ENCODE data around the gene ANKRD13C. TPM values are rescaled to one million over a fixed set of nuclear protein-coding genes. Genes with fewer than 3 reads are reported as not detected.

ANKRD13C gene
- total and polyA plus RNA-seq, 2 donors (not counting 1 experiment from before 2014, with no cell fraction given): 19.4 to 30.2 TPM

DNA sequence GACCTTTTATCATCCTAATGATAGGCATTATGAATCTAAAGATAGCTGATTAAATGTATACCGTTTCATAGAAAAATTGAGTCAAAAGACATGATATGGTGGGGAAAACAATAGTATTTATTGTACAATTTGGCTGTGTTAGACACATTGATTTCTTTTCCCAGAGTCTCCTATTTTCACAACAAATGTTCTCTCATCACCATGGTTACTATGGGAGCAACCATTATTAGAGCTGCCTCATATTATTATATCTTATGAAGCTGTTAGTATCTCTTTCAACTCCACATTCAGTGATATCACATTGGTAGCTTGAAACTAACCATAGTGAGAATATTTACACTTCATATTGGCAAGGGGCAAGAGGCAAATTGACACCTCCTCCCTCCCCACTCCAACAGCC lies 45.8 kb upstream of the ANKRD13C start:
- H3K36me3 ChIP-seq (ENCODE audit: control insufficient read depth, insufficient read depth, low read length): no peaks in the 10 kb centered on the region
- no peaks in the 10 kb centered on the region for H3K27me3 ChIP-seq (ENCODE audit: control insufficient read depth, insufficient read depth, low read length)
- H3K4me1 ChIP-seq (ENCODE audit: control insufficient read depth, extremely low read depth, insufficient read depth, low read length): no peaks in the 10 kb centered on the region
- no peaks in the 10 kb centered on the region for H3K9me3 ChIP-seq (ENCODE audit: control insufficient read depth, insufficient read depth, low read depth, low read length)
- TF ChIP-seq, protein P1, sequence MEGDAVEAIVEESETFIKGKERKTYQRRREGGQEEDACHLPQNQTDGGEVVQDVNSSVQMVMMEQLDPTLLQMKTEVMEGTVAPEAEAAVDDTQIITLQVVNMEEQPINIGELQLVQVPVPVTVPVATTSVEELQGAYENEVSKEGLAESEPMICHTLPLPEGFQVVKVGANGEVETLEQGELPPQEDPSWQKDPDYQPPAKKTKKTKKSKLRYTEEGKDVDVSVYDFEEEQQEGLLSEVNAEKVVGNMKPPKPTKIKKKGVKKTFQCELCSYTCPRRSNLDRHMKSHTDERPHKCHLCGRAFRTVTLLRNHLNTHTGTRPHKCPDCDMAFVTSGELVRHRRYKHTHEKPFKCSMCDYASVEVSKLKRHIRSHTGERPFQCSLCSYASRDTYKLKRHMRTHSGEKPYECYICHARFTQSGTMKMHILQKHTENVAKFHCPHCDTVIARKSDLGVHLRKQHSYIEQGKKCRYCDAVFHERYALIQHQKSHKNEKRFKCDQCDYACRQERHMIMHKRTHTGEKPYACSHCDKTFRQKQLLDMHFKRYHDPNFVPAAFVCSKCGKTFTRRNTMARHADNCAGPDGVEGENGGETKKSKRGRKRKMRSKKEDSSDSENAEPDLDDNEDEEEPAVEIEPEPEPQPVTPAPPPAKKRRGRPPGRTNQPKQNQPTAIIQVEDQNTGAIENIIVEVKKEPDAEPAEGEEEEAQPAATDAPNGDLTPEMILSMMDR (conservative IDR thresholded peaks at IDR 0.05 in 1 of 2, IDR thresholded peaks at IDR 0.05 in 1 of 2; ENCODE audit: low read depth in 1 of 2, low read length in 2 of 2): no peak
- no peak for TF ChIP-seq EZH2 (IDR thresholded peaks at IDR 0.05; ENCODE audit: low read length, missing control alignments)
- no peak overlapping the region for H3K4me2 ChIP-seq (ENCODE audit: extremely low read depth, insufficient read depth, low read length)
- H3K4me3 ChIP-seq (replicated peaks in 1 of 4; ENCODE audit: control extremely low read depth in 1 of 4, insufficient read depth in 1 of 4, low read depth in 3 of 4, low read length in 4 of 4): no peak overlapping the region
- H4K20me1 ChIP-seq (ENCODE audit: control insufficient read depth, extremely low read depth, insufficient read depth, low read length): no peaks in the 10 kb centered on the region
- no peak overlapping the region for H2AFZ ChIP-seq (ENCODE audit: low read length)
- H3K79me2 ChIP-seq (ENCODE audit: control insufficient read depth, insufficient read depth, low read length): no peaks in the 10 kb centered on the region
- DNase-seq (ENCODE audit: low read depth in 2 of 2): no peak
- H3K27ac ChIP-seq (ENCODE audit: insufficient read depth, low read length): no peak overlapping the region
- no peak overlapping the region for H3K9ac ChIP-seq (ENCODE audit: insufficient read depth, low read length)

GRCh38 chr1:70397013-70397412 lies 42.5 kb upstream of the ANKRD13C start:
- H3K4me2 ChIP-seq (ENCODE audit: extremely low read depth, insufficient read depth, low read length): no peak overlapping the region
- H3K36me3 ChIP-seq (ENCODE audit: control insufficient read depth, insufficient read depth, low read length): no peaks in the 10 kb centered on the region
- H3K4me1 ChIP-seq (ENCODE audit: control insufficient read depth, extremely low read depth, insufficient read depth, low read length): no peaks in the 10 kb centered on the region
- DNase-seq (ENCODE audit: low read depth in 2 of 2): no peak
- no peak overlapping the region for H3K9ac ChIP-seq (ENCODE audit: insufficient read depth, low read length)
- H4K20me1 ChIP-seq (ENCODE audit: control insufficient read depth, extremely low read depth, insufficient read depth, low read length): no peaks in the 10 kb centered on the region
- no peak overlapping the region for H3K4me3 ChIP-seq (replicated peaks in 1 of 4; ENCODE audit: control extremely low read depth in 1 of 4, insufficient read depth in 1 of 4, low read depth in 3 of 4, low read length in 4 of 4)
- no peaks in the 10 kb centered on the region for H3K79me2 ChIP-seq (ENCODE audit: control insufficient read depth, insufficient read depth, low read length)
- TF ChIP-seq, protein P1 (conservative IDR thresholded peaks at IDR 0.05 in 1 of 2, IDR thresholded peaks at IDR 0.05 in 1 of 2; ENCODE audit: low read depth in 1 of 2, low read length in 2 of 2): no peak
- no peak for TF ChIP-seq EZH2 (IDR thresholded peaks at IDR 0.05; ENCODE audit: low read length, missing control alignments)
- no peak overlapping the region for H2AFZ ChIP-seq (ENCODE audit: low read length)
- no peaks in the 10 kb centered on the region for H3K9me3 ChIP-seq (ENCODE audit: control insufficient read depth, insufficient read depth, low read depth, low read length)
- H3K27me3 ChIP-seq (ENCODE audit: control insufficient read depth, insufficient read depth, low read length): no peaks in the 10 kb centered on the region
- H3K27ac ChIP-seq (ENCODE audit: insufficient read depth, low read length): no peak overlapping the region

GRCh38 chr1:70396607-70397006 lies 42.1 kb upstream of the ANKRD13C start:
- Histone ChIP-seq H3K9me3 (ENCODE audit: control insufficient read depth, insufficient read depth, low read depth, low read length) (no peaks in the 10 kb centered on the region), H3K4me3 (replicated peaks in 1 of 4; ENCODE audit: control extremely low read depth in 1 of 4, insufficient read depth in 1 of 4, low read depth in 3 of 4, low read length in 4 of 4) (no peak overlapping the region), H3K27ac (ENCODE audit: insufficient read depth, low read length) (no peak overlapping the region), H4K20me1 (ENCODE audit: control insufficient read depth, extremely low read depth, insufficient read depth, low read length) (no peaks in the 10 kb centered on the region), H3K27me3 (ENCODE audit: control insufficient read depth, insufficient read depth, low read length) (no peaks in the 10 kb centered on the region), H3K4me2 (ENCODE audit: extremely low read depth, insufficient read depth, low read length) (no peak overlapping the region), H3K9ac (ENCODE audit: insufficient read depth, low read length) (no peak overlapping the region), H3K36me3 (ENCODE audit: control insufficient read depth, insufficient read depth, low read length) (no peaks in the 10 kb centered on the region), H2AFZ (ENCODE audit: low read length) (no peak overlapping the region), H3K4me1 (ENCODE audit: control insufficient read depth, extremely low read depth, insufficient read depth, low read length) (no peaks in the 10 kb centered on the region), H3K79me2 (ENCODE audit: control insufficient read depth, insufficient read depth, low read length) (no peaks in the 10 kb centered on the region)
- no peak for DNase-seq (ENCODE audit: low read depth in 2 of 2)
- TF ChIP-seq, protein P1 (conservative IDR thresholded peaks at IDR 0.05 in 1 of 2, IDR thresholded peaks at IDR 0.05 in 1 of 2; ENCODE audit: low read depth in 1 of 2, low read length in 2 of 2): no peak
- TF ChIP-seq EZH2 (IDR thresholded peaks at IDR 0.05; ENCODE audit: low read length, missing control alignments): no peak

Measured in fibroblast of lung (primary cell).